CD4-positive, alpha-beta T cell treated with Interleukin-1 beta for 1 hour (primary cell): Measurements from ENCODE around the gene EDIL3.

Source experiments
- DNase-seq, 2 donors: peaks; one replicate each; pipeline ENCODE4 v3.0.0-alpha.2; 2020 to 2022

The EDIL3 gene

GRCh38 chr5:83942155-83942554 lies 442.5 kb downstream of the EDIL3 start:
- no peak for DNase-seq

- no peak for DNase-seq
Measured at GRCh38 chr5:83937837-83938236, 446.8 kb downstream of the EDIL3 start.

- no peak for DNase-seq
Measured at GRCh38 chr5:83931969-83932368, 452.7 kb downstream of the EDIL3 start.

GRCh38 chr5:83927140-83927733 lies 457.4 kb downstream of the EDIL3 start:
- DNase-seq, result peak in 1 of 2 donors; percentile 21

GRCh38 chr5:83925955-83926337 lies 458.7 kb downstream of the EDIL3 start:
- no peak for DNase-seq

GRCh38 chr5:83925321-83925954 lies 459.2 kb downstream of the EDIL3 start:
- DNase-seq, result no peak

GRCh38 chr5:83924891-83925290 lies 459.8 kb downstream of the EDIL3 start:
- no peak for DNase-seq

- DNase-seq, result no peak
Measured at GRCh38 chr5:83924171-83924570, 460.5 kb downstream of the EDIL3 start.

GRCh38 chr5:83922699-83923098 lies 462.0 kb downstream of the EDIL3 start:
- DNase-seq, result no peak

- no peak for DNase-seq
Measured at GRCh38 chr5:83921666-83922193, 462.9 kb downstream of the EDIL3 start.

- DNase-seq, result no peak
Measured at GRCh38 chr5:83919071-83920041, 465.3 kb downstream of the EDIL3 start.

- DNase-seq, result no peak
Measured at GRCh38 chr5:83917261-83917908, 467.3 kb downstream of the EDIL3 start.

GRCh38 chr5:83914662-83915418 lies 469.8 kb downstream of the EDIL3 start:
- no peak for DNase-seq

- DNase-seq, result no peak
Measured at GRCh38 chr5:83914199-83914598, 470.5 kb downstream of the EDIL3 start.

GRCh38 chr5:83913593-83913992 lies 471.1 kb downstream of the EDIL3 start:
- DNase-seq, result no peak

- no peak for DNase-seq
Measured at GRCh38 chr5:83911367-83911919, 473.2 kb downstream of the EDIL3 start.

GRCh38 chr5:83900306-83900705 lies 484.4 kb downstream of the EDIL3 start:
- DNase-seq, result no peak

GRCh38 chr5:83899326-83899970 lies 485.2 kb downstream of the EDIL3 start:
- no peak for DNase-seq

- no peak for DNase-seq
Measured at GRCh38 chr5:83895860-83896259, 488.8 kb downstream of the EDIL3 start.

GRCh38 chr5:83891261-83891660 lies 493.4 kb downstream of the EDIL3 start:
- DNase-seq, result no peak
